Endothelial cell of umbilical vein (primary cell): ENCODE results near the gene CPD. TPM values are rescaled to one million over a fixed set of nuclear protein-coding genes. Genes with fewer than 3 reads are reported as not detected.
"Not testable (repeated sequence)": the region's sequence is repeated elsewhere in the genome, so short reads cannot be mapped to it uniquely, and the experiment has no call there.

Experiments used
- BruUV-seq: library from RNA; stranded (reverse); fragments of 400-500 nt; replicated peaks from 2 replicates; lab custom pipeline; 2021; lab: Mats Ljungman, UMichigan
- CTCF ChIA-PET: fragments of 300-600, 350-600 bp; sonication (Branson Sonifier 250); formaldehyde crosslinking; loops from one replicate; lab custom pipeline; 2021; ENCODE audit warnings: antibody characterized with exemption, inconsistent platforms; lab: Charles Lee
- POLR2A ChIA-PET: fragments of 300-600, 350-600 bp; sonication (Branson Sonifier 250); formaldehyde crosslinking; loops from one replicate; lab custom pipeline; 2021; ENCODE audit warnings: antibody characterized with exemption, inconsistent platforms; lab: Charles Lee
- DNase-seq: peaks from one replicate; pipeline ENCODE4 v3.0.0-alpha.2; 2011; ENCODE audit warnings: low read depth, low spot score
- FAIRE-seq: peaks from 2 replicates; lab custom pipeline; 2011; peaks lifted over from hg19 to GRCh38; lab: Jason Lieb, UNC
- H2AFZ ChIP-seq: 2 replicates; pipeline ENCODE4 v1.6.0; 2012; ENCODE audit warnings: low read depth, low read length, control low read depth, inconsistent platforms
- H3K27ac ChIP-seq: 2 replicates; pipeline ENCODE4 v1.5.1; 2011; ENCODE audit warnings: low read depth, mild to moderate bottlenecking, control low read depth, low read length, moderate library complexity; ENCODE audit not compliant: insufficient read depth
- H3K27me3 ChIP-seq, 2 experiments: 2 replicates each; pipeline versions ENCODE4 v1.6.0 to v1.6.1; 2011; ENCODE audit warnings: low read length in 2 of 2, mixed read lengths in 1 of 2; ENCODE audit not compliant: control insufficient read depth in 2 of 2, insufficient read depth in 2 of 2
- H3K36me3 ChIP-seq, 2 experiments: 2 replicates in 1 of 2; 3 replicates in 1 of 2; pipeline ENCODE4 v1.5.1; 2011; ENCODE audit warnings: low read length in 2 of 2, mild to moderate bottlenecking in 1 of 2, moderate library complexity in 1 of 2; ENCODE audit not compliant: control insufficient read depth in 2 of 2, insufficient read depth in 2 of 2; ENCODE audit errors: extremely low read depth in 1 of 2
- H3K4me1 ChIP-seq: 3 replicates; pipeline ENCODE4 v1.5.1; 2011; ENCODE audit warnings: mild to moderate bottlenecking, low read length; ENCODE audit not compliant: control insufficient read depth, insufficient read depth; ENCODE audit errors: extremely low read depth
- H3K4me2 ChIP-seq: 2 replicates; pipeline ENCODE4 v1.6.1; 2011; ENCODE audit warnings: low read length, control low read depth, mixed read lengths; ENCODE audit not compliant: insufficient read depth
- H3K4me3 ChIP-seq, 3 experiments: fragments of 200-600 bp in 1 of 3; sonication (generic), shearing (Covaris generic) in 1 of 3; replicated peaks in 1 of 3; 2 replicates each; pipeline ENCODE4 v1.5.1; 2011 to 2016; ENCODE audit warnings: control low read depth in 3 of 3, low read length in 3 of 3, mild to moderate bottlenecking in 2 of 3, inconsistent platforms in 1 of 3, low read depth in 1 of 3, moderate library complexity in 1 of 3; ENCODE audit not compliant: insufficient read depth in 1 of 3
- H3K79me2 ChIP-seq: 2 replicates; pipeline ENCODE4 v1.6.0; 2012; ENCODE audit warnings: low read length, inconsistent platforms; ENCODE audit not compliant: control insufficient read depth, insufficient read depth
- H3K9ac ChIP-seq: replicated peaks from 2 replicates; pipeline ENCODE3; 2011; ENCODE audit warnings: low read length, control low read depth; ENCODE audit not compliant: insufficient read depth; ENCODE audit errors: extremely low read depth
- H3K9me1 ChIP-seq: replicated peaks from 3 replicates; pipeline ENCODE4 v1.6.0; 2011; ENCODE audit warnings: mild to moderate bottlenecking, low read length; ENCODE audit not compliant: control insufficient read depth, insufficient read depth; ENCODE audit errors: extremely low read depth
- H3K9me3 ChIP-seq: replicated peaks from 2 replicates; pipeline ENCODE4 v1.5.1; 2012; ENCODE audit warnings: low read length, inconsistent platforms; ENCODE audit not compliant: control insufficient read depth, insufficient read depth
- H4K20me1 ChIP-seq: replicated peaks from 2 replicates; pipeline ENCODE3; 2011; ENCODE audit warnings: mild to moderate bottlenecking, low read length; ENCODE audit not compliant: control insufficient read depth, insufficient read depth; ENCODE audit errors: extremely low read depth
- CTCF ChIP-seq, 2 donors: IDR thresholded peaks; 1 replicate in 1 of 2; 2 replicates in 1 of 2; pipeline ENCODE4 v1.5.1; 2011; ENCODE audit warnings: low read length in 2 of 2, mild to moderate bottlenecking in 2 of 2, moderate library complexity in 2 of 2, control low read depth in 1 of 2, inconsistent platforms in 1 of 2, low read depth in 1 of 2; ENCODE audit not compliant: insufficient read depth in 1 of 2; ENCODE audit errors: extremely low read depth in 1 of 2
- EZH2 ChIP-seq: IDR thresholded peaks from 2 replicates; pipeline ENCODE4 v1.6.1; 2012; ENCODE audit warnings: borderline replicate concordance, low read depth, mild to moderate bottlenecking, moderate library complexity, low read length, inconsistent platforms; ENCODE audit not compliant: severe bottlenecking
- FOS ChIP-seq: IDR thresholded peaks from 2 replicates; pipeline ENCODE4 v1.6.1; 2011; ENCODE audit warnings: mild to moderate bottlenecking, low read length, moderate library complexity, borderline replicate concordance; ENCODE audit not compliant: insufficient read depth
- GATA2 ChIP-seq: IDR thresholded peaks from 2 replicates; pipeline ENCODE4 v1.7.0; 2011; ENCODE audit warnings: low read depth, mild to moderate bottlenecking, moderate library complexity, mixed read lengths, low read length; ENCODE audit not compliant: insufficient read length, insufficient read depth
- JUN ChIP-seq: IDR thresholded peaks from 2 replicates; pipeline ENCODE4 v1.6.1; 2011; ENCODE audit warnings: borderline replicate concordance, low read depth; ENCODE audit not compliant: insufficient read length, insufficient read depth
- MAX ChIP-seq: IDR thresholded peaks from 2 replicates; pipeline ENCODE4 v1.6.1; 2011; ENCODE audit not compliant: insufficient read depth, insufficient read length
- MYC ChIP-seq: IDR thresholded peaks from one replicate; pipeline ENCODE4 v1.6.1; 2011; ENCODE audit warnings: mild to moderate bottlenecking, low read depth, low read length
- POLR2AphosphoS5 ChIP-seq: IDR thresholded peaks from 2 replicates; pipeline ENCODE4 v1.6.1; 2012; ENCODE audit warnings: low read depth, mild to moderate bottlenecking, control low read depth, low read length, moderate library complexity; ENCODE audit not compliant: insufficient read depth
- dilution Hi-C: fragments of 300-500 bp; cut with MboI; formaldehyde crosslinking; loops from one replicate; pipeline ENCODE4 v1.15.0; 2019; ENCODE audit warnings: low sequenced_read_pairs; ENCODE audit not compliant: extremely low pct_ligation_motif_present
- intact Hi-C: fragments of 100-400 bp; cut with micrococcal nuclease; formaldehyde crosslinking; loops from one replicate; pipeline ENCODE4 v1.10.0; 2022
- polyA plus RNA-seq, 4 experiments: library from polyadenylated mRNA; depleted of rRNA in 3 of 4; stranded (reverse) in 3 of 4; unstranded in 1 of 4; fragments of >200 nt; gene quantifications; 2 replicates each; pipeline versions ENCODE4 v1.2.1 to v1.2.3, GENCODE V29; 2011 to 2012; ENCODE audit warnings: missing spikeins in 1 of 4
- total RNA-seq: library from RNA; stranded (reverse); gene quantifications from 2 replicates; pipeline ENCODE4 v1.2.3, GENCODE V29; 2021

CPD gene
- total and polyA plus RNA-seq, 2 donors (not counting 3 experiments of a cell fraction or from before 2014, with no cell fraction given): 18.3 to 63.6 TPM

- FAIRE-seq (no peak), DNase-seq (no peak)
- ChIA-PET POLR2A (no interaction called here), CTCF (no interaction called here)
- intact Hi-C loops: no loop called here
- H4K20me1 ChIP-seq: no peaks in the 10 kb centered on the region
- no peaks in the 10 kb centered on the region for H3K79me2 ChIP-seq
- no peaks in the 10 kb centered on the region for H3K36me3 ChIP-seq
- H3K4me2 ChIP-seq: no peak overlapping the region
- no peaks in the 10 kb centered on the region for H3K9me3 ChIP-seq
- no peak overlapping the region for H2AFZ ChIP-seq
- no peaks in the 10 kb centered on the region for H3K27me3 ChIP-seq
- no peaks in the 10 kb centered on the region for H3K9me1 ChIP-seq
- no peak overlapping the region for H3K27ac ChIP-seq
- dilution Hi-C loops: no loop called here
- no peak overlapping the region for H3K4me3 ChIP-seq
- H3K9ac ChIP-seq: no peak overlapping the region
- BruUV-seq: no TSS peak
- H3K4me1 ChIP-seq: peaks cover 13% of the 10 kb centered on the region
- no peak for TF ChIP-seq FOS
- TF ChIP-seq MYC: no peak
- TF ChIP-seq EZH2: no peak
These were observed 58.0 kb downstream of the CPD start for GRCh38 chr17:30436729-30437128.

- no peak overlapping the region for H3K27ac ChIP-seq
- H3K4me1 ChIP-seq: no peaks in the 10 kb centered on the region
- dilution Hi-C loops: no loop called here
- no peak overlapping the region for H2AFZ ChIP-seq
- H4K20me1 ChIP-seq: no peaks in the 10 kb centered on the region
- no peak overlapping the region for H3K4me2 ChIP-seq
- DNase-seq: no peak
- no peak for FAIRE-seq
- no peaks in the 10 kb centered on the region for H3K79me2 ChIP-seq
- H3K36me3 ChIP-seq: peaks cover 0 to 2% of the 10 kb centered on the region in 2 experiments
- H3K9me1 ChIP-seq: no peaks in the 10 kb centered on the region
- BruUV-seq: no TSS peak
- H3K9ac ChIP-seq: no peak overlapping the region
- CTCF ChIA-PET: no interaction called here
- no peaks in the 10 kb centered on the region for H3K9me3 ChIP-seq
- POLR2A ChIA-PET: no interaction called here
- TF ChIP-seq POLR2AphosphoS5 (no peak), CTCF (IDR thresholded peaks at IDR 0.05; ENCODE audit: extremely low read depth in 1 of 2, insufficient read depth in 1 of 2, low read depth in 1 of 2, low read length in 2 of 2) (no peak), JUN (no peak), MYC (no peak), MAX (no peak), GATA2 (no peak), EZH2 (no peak)
- no peaks in the 10 kb centered on the region for H3K27me3 ChIP-seq
- intact Hi-C loops: no loop called here
- no peak overlapping the region for H3K4me3 ChIP-seq
These were observed 65.0 kb downstream of the CPD start for GRCh38 chr17:30443721-30444120.

GRCh38 chr17:30446640-30447039 lies 67.9 kb downstream of the CPD start:
- H3K9me1 ChIP-seq, H3K4me2 ChIP-seq, DNase-seq, H3K27me3 ChIP-seq, H3K27ac ChIP-seq, intact Hi-C loops, dilution Hi-C loops, H3K9ac ChIP-seq, POLR2A ChIA-PET, H3K4me1 ChIP-seq, CTCF ChIA-PET, H4K20me1 ChIP-seq, FAIRE-seq, H3K79me2 ChIP-seq, H2AFZ ChIP-seq, BruUV-seq, H3K9me3 ChIP-seq, H3K4me3 ChIP-seq, H3K36me3 ChIP-seq: not testable (repeated sequence)
